Peyer's patch (tissue), 4 donors: ENCODE results near the gene EFNA4.

Source experiments
- CTCF ChIP-seq, 6 experiments: fragments of 450-650 bp in 4 of 6; fragments of 200-600 bp in 2 of 6; sonication (generic) in 1 of 6; IDR thresholded peaks; one replicate each; pipeline ENCODE4 v1.5.1; 2017 to 2019; ENCODE audit warnings: antibody characterized with exemption in 6 of 6, mild to moderate bottlenecking in 3 of 6, moderate library complexity in 1 of 6
- POLR2A ChIP-seq, 2 donors: fragments of 450-650 bp; IDR thresholded peaks; one replicate each; pipeline ENCODE4 v1.5.1; 2017; ENCODE audit warnings: antibody characterized with exemption in 2 of 2, mild to moderate bottlenecking in 2 of 2, moderate library complexity in 2 of 2

DNA sequence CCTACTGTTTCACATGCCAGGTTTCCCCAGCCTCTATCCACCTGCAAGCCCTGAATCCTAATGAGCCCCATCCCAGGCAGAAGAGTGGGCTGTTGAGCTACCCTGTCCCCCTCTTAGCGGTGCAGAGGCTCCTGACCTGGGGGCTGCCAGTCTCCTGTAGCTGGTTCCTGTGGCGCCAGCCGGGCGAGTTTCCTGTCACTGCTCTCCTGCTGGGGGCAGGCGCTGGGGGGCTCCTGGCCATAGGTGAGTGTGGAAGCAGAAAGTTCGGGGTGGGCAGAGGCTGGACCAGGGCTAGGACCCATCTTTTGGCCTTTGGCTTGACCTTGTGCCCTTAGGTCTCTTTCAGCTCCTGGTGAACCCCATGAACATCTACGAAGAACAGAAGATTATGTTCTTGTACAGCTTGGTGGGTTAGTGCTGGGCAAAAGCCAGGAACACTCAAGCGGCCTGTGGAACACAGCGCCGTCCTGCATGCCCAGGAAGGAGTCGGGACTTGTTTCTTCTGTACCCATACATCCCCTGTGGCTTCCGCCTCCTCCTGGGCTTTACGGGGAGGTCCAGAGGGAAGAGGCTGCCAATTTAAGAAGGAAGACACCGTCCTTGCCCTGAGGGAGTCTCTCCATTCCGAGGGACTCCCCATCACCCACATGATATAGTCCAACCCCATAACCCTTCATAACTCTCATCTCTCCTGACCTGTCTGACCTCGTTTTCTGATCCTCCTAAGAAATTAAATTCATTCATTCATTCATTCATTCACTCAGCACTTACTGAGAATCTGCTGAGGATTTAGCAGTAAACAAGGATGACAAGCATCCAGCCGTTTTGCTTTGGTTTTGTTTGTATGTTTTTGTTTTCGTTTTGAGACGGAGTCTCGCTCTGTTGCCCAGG, 29.0 kb upstream of the EFNA4 start:
- TF ChIP-seq CTCF (IDR thresholded peaks at IDR 0.05) (no peak), POLR2A (IDR thresholded peaks at IDR 0.05) (no peak)
